IMR-90 (cell line): ENCODE measurements around the gene STX5. TPM values are rescaled to one million over a fixed set of nuclear protein-coding genes. Genes with fewer than 3 reads are reported as not detected.

Experiments used
- ATAC-seq: fragments of 200-7000 bp; cut with Tn5 transposase; 2 replicates; pipeline ENCODE4 v1.9.1; 2020; ENCODE audit warnings: low read depth, mild to moderate bottlenecking, moderate library complexity
- BruUV-seq: library from RNA; stranded (reverse); fragments of 400-500 nt; replicated peaks from 2 replicates; lab custom pipeline; 2021; lab: Mats Ljungman, UMichigan
- CTCF ChIA-PET: fragments of 300-600 bp; formaldehyde crosslinking; extraction: SDS; loops from one replicate; lab custom pipeline; 2021; ENCODE audit warnings: antibody characterized with exemption; lab: Yijun Ruan, JAX
- POLR2A ChIA-PET: fragments of 300-600 bp; sonication (Branson Sonifier 250); formaldehyde crosslinking; loops from one replicate; lab custom pipeline; 2022; ENCODE audit warnings: antibody characterized with exemption; ENCODE audit not compliant: unreplicated experiment; lab: Charles Lee
- DNase-seq: peaks from one replicate; pipeline ENCODE4 v3.0.0; 2013
- H2AFZ ChIP-seq: replicated peaks from 2 replicates; pipeline ENCODE3; 2013; ENCODE audit warnings: low read length, mild to moderate bottlenecking; ENCODE audit not compliant: poor library complexity
- H2AK5ac ChIP-seq: 2 replicates; pipeline ENCODE4 v1.6.1; 2013; ENCODE audit warnings: low read depth, low read length, inconsistent platforms
- H2AK9ac ChIP-seq: replicated peaks from 2 replicates; pipeline ENCODE3; 2013; ENCODE audit warnings: mild to moderate bottlenecking, low read depth, low read length, moderate library complexity; ENCODE audit not compliant: poor library complexity
- H2BK120ac ChIP-seq: 2 replicates; pipeline ENCODE4 v1.6.1; 2013; ENCODE audit warnings: low read depth, low read length, inconsistent platforms
- H2BK15ac ChIP-seq: 3 replicates; pipeline ENCODE4 v1.6.1; 2013; ENCODE audit warnings: low read depth, low read length, inconsistent platforms
- H2BK20ac ChIP-seq: 2 replicates; pipeline ENCODE4 v1.6.1; 2013; ENCODE audit warnings: low read depth, mild to moderate bottlenecking, inconsistent platforms, low read length, moderate library complexity
- H2BK5ac ChIP-seq: 2 replicates; pipeline ENCODE4 v1.6.1; 2013; ENCODE audit warnings: mild to moderate bottlenecking, low read depth, low read length, inconsistent platforms; ENCODE audit not compliant: poor library complexity, severe bottlenecking
- H3K14ac ChIP-seq: replicated peaks from 2 replicates; pipeline ENCODE4 v1.6.1; 2013; ENCODE audit warnings: low read depth, low read length, inconsistent platforms
- H3K18ac ChIP-seq: 2 replicates; pipeline ENCODE4 v1.6.1; 2013; ENCODE audit warnings: low read depth, low read length, control low read depth
- H3K23ac ChIP-seq: 2 replicates; pipeline ENCODE4 v1.6.1; 2013; ENCODE audit warnings: low read depth, low read length, inconsistent platforms
- H3K27ac ChIP-seq: 2 replicates; pipeline ENCODE4 v1.5.1; 2013; ENCODE audit warnings: mild to moderate bottlenecking, control low read depth, low read length; ENCODE audit not compliant: insufficient read depth
- H3K27me3 ChIP-seq: 2 replicates; pipeline ENCODE4 v1.6.1; 2013; ENCODE audit warnings: low read length; ENCODE audit not compliant: control insufficient read depth, insufficient read depth
- H3K36me3 ChIP-seq: 2 replicates; pipeline ENCODE4 v1.6.1; 2013; ENCODE audit warnings: low read length, mixed read lengths; ENCODE audit not compliant: control insufficient read depth, insufficient read depth
- H3K4ac ChIP-seq: 2 replicates; pipeline ENCODE4 v1.6.1; 2013; ENCODE audit warnings: low read depth, low read length, inconsistent platforms
- H3K4me1 ChIP-seq: 2 replicates; pipeline ENCODE4 v1.6.1; 2013; ENCODE audit warnings: low read length, mixed read lengths; ENCODE audit not compliant: control insufficient read depth, insufficient read depth
- H3K4me2 ChIP-seq: 2 replicates; pipeline ENCODE4 v1.6.1; 2013; ENCODE audit warnings: low read depth, mild to moderate bottlenecking, control low read depth, low read length, moderate library complexity
- H3K4me3 ChIP-seq: 2 replicates; pipeline ENCODE4 v1.5.1; 2013; ENCODE audit warnings: low read depth, mild to moderate bottlenecking, control low read depth, low read length, moderate library complexity; ENCODE audit not compliant: insufficient read depth
- H3K56ac ChIP-seq: 2 replicates; pipeline ENCODE4 v1.6.1; 2013; ENCODE audit warnings: low read length, inconsistent platforms; ENCODE audit not compliant: insufficient read depth; ENCODE audit errors: extremely low read depth
- H3K79me1 ChIP-seq, 2 experiments: 2 replicates each; pipeline ENCODE4 v1.6.1; 2013; ENCODE audit warnings: low read length in 2 of 2, inconsistent platforms in 1 of 2, low read depth in 1 of 2
- H3K9ac ChIP-seq: 2 replicates; pipeline ENCODE4 v1.6.1; 2013; ENCODE audit warnings: low read depth, low read length, control low read depth
- H3K9me1 ChIP-seq: 2 replicates; pipeline ENCODE4 v1.6.1; 2013; ENCODE audit warnings: low read length, inconsistent platforms; ENCODE audit not compliant: insufficient read depth
- H3K9me3 ChIP-seq: 2 replicates; pipeline ENCODE4 v1.6.1; 2013; ENCODE audit warnings: low read length; ENCODE audit not compliant: control insufficient read depth, insufficient read depth
- H4K20me1 ChIP-seq: 2 replicates; pipeline ENCODE4 v1.6.1; 2013; ENCODE audit warnings: low read length, inconsistent platforms; ENCODE audit not compliant: insufficient read depth
- H4K5ac ChIP-seq: 2 replicates; pipeline ENCODE4 v1.6.1; 2013; ENCODE audit warnings: mild to moderate bottlenecking, low read depth, low read length, control low read depth
- H4K8ac ChIP-seq, 2 experiments: 2 replicates each; pipeline ENCODE4 v1.6.1; 2013; ENCODE audit warnings: low read depth in 2 of 2, low read length in 2 of 2, control low read depth in 1 of 2, inconsistent platforms in 1 of 2
- H4K91ac ChIP-seq: 2 replicates; pipeline ENCODE4 v1.6.1; 2013; ENCODE audit warnings: low read depth, low read length, inconsistent platforms; ENCODE audit not compliant: insufficient read depth
- CEBPB ChIP-seq: IDR thresholded peaks from 2 replicates; pipeline ENCODE4 v1.6.1; 2012; ENCODE audit warnings: low read depth, low read length, improper control_type of control experiment
- dilution Hi-C: fragments of 300-500 bp; cut with HindIII; formaldehyde crosslinking; loops from one replicate; pipeline ENCODE4 v1.14.3; 2018; ENCODE audit warnings: low sequenced_read_pairs; ENCODE audit not compliant: unreplicated experiment
- in situ Hi-C: fragments of 300-500 bp; cut with MboI; formaldehyde crosslinking; loops from 3 replicates; pipeline ENCODE4 v1.14.3; 2019; ENCODE audit warnings: low sequenced_read_pairs, inconsistent platforms, mixed read lengths
- intact Hi-C: fragments of 100-400 bp; cut with micrococcal nuclease; formaldehyde crosslinking; loops from 2 replicates; pipeline ENCODE4 v1.10.0; 2022
- polyA plus RNA-seq, 3 experiments: library from polyadenylated mRNA; depleted of rRNA; stranded (reverse); fragments of >200 nt; gene quantifications; 2 replicates each; pipeline ENCODE4 v1.2.3, GENCODE V29; 2012; ENCODE audit warnings: low replicate concordance in 1 of 3
- total RNA-seq: library from RNA; depleted of rRNA; stranded (reverse); fragments of >200 nt; gene quantifications from 2 replicates; pipeline ENCODE4 v1.2.3, GENCODE V29; 2012

The STX5 gene
- total and polyA plus RNA-seq, 2 of the 4 experiments (the other 2 are of a cell fraction) = 43.1 to 49.5 TPM

DNA sequence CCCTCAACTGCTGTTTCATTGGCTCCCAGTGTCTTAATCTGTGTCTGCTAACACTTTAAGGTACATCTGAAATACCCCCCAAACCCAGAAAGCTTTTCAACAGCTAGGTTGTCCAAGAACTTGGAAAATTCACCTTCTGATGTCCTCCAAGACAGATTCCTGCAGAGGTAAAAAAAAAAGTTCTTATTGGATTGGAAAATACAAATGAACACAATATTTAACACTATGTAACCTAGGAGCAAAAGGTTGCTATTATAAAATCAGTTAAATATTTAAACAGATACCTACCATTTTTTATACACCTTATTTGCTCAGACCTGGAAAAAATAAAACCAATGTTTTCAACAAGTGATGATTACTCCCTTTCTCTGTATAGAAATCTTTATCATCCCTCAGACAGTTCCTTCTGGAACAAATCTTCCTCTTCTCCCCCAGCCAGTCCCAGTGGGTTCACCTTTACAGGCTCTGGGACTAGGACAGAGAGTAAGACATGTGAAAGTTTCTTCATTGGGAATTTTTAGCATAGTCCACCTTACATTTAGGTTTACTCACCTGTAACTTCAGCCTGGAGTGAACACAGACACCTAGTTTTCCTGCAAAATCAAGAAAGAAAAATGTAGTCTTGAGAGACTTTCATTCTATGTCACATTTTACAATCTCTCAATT lies 20.8 kb upstream of the STX5 start:
- H3K4me2 ChIP-seq = no peak overlapping the region
- no TSS peak for BruUV-seq

More for the DNA sequence above, 20.8 kb upstream of the STX5 start:
- H2BK120ac ChIP-seq = no peak overlapping the region
- CTCF ChIA-PET = no interaction called here
- peaks cover 20 to 50% of the 10 kb centered on the region in 2 experiments for H3K79me1 ChIP-seq
- H3K9me1 ChIP-seq = 0 out of 2 replicates have a peak, but pooled peaks cover 4% of the 10 kb centered on the region
- no peak overlapping the region for H3K27ac ChIP-seq
- no peak overlapping the region for H2BK20ac ChIP-seq
- peaks cover 30% of the 10 kb centered on the region for H3K36me3 ChIP-seq
- no peak overlapping the region for H4K91ac ChIP-seq
- H2AK5ac ChIP-seq = no peak overlapping the region
- H3K23ac ChIP-seq = 0 out of 2 replicates have a peak overlapping the region, but pooled peaks have one; percentile 70
- H4K5ac ChIP-seq = no peak overlapping the region
- ATAC-seq = no peak
- no peak for DNase-seq
- H3K18ac ChIP-seq = no peak overlapping the region
- in situ Hi-C loops (loop anchor here (25.0 kb wide), 1 partner anchor 465 kb away; no protein-coding TSS in a partner anchor), intact Hi-C loops (no loop called here), dilution Hi-C loops (no loop called here)
- H2AK9ac ChIP-seq = no peak overlapping the region
- no peaks in the 10 kb centered on the region for H3K27me3 ChIP-seq
- peaks cover 42% of the 10 kb centered on the region for H4K20me1 ChIP-seq
- H3K9me3 ChIP-seq = no peaks in the 10 kb centered on the region
- H3K4me3 ChIP-seq = no peak overlapping the region
- H4K8ac ChIP-seq = no peak overlapping the region
- no peak for TF ChIP-seq CEBPB
- H3K14ac ChIP-seq = no peak overlapping the region
- H3K56ac ChIP-seq = no peak overlapping the region
- peaks cover 2% of the 10 kb centered on the region; the same call in 1 of the 2 replicates for H3K4me1 ChIP-seq
- H2BK15ac ChIP-seq = no peak overlapping the region
- H2AFZ ChIP-seq = no peak overlapping the region
- no peak overlapping the region for H2BK5ac ChIP-seq
- POLR2A ChIA-PET = no interaction called here
- no peak overlapping the region for H3K9ac ChIP-seq
- no peak overlapping the region for H3K4ac ChIP-seq
